NCI-H748 treated with DMSO at 0.1 percent for 48 hours (cell line): ENCODE measurements around the gene HOXA4.

Source experiments
- DNase-seq: peaks from one replicate; lab custom pipeline; 2025; lab: John Stamatoyannopoulos, UW

The HOXA4 gene

DNA sequence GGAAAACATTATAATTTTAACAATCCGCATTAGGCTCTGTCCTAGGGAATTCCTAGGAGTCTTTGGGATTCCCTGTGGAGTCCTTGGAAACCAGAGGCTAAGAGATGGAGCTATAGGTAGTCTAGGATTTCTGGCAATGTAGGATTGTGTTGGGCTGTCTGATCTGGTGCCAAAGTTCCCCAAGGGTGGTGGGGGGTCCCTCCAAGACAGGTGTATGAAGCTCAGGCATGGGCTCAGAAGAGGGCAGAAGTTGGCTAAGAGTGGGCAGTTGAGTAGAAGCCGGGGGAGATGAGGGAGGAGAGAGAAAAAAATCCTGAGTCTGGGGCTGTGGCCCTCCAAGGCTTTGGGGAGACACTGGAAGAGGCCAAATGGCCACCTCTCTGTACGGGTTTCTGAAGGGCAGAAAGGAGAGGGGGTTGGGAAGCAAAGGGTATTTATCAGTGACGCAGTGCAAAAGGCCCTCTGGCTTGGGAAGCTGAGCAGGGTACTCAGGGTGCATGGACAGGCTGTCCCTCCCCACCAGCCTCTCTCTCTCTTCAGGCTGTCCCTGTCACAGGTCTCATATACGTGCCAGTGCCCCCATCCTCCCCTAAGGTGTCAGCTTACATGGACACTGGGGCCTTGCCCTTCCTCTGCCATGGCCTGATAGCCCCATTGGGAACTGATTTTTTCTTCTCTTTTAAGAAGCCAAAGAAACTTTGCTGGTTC is 16.1 kb upstream of the HOXA4 start:
- DNase-seq, result no peak

DNA sequence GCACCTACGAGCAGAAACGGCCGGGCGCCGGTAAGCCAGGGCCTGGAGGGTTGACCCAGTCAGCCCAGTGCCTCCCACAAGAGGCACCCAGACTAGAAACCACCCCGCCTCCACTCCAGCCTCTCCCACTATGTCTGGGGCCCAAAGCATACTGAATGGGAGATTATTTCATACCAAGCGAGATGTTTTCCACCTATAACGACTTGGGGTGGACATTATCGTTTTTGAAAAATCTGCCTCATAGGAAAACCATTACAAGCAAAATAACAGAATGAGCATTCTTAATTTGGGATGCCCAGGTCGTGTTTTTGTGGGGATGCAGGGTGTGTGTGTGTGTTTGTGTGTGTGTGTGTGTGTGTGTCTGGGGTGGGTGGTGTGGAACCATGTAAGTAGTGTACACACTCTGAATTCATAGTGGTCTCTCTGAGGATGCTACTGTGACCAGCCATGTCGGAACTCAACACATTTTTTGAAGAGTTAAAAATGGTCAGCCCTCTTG is 15.4 kb upstream of the HOXA4 start:
- no peak for DNase-seq

DNA sequence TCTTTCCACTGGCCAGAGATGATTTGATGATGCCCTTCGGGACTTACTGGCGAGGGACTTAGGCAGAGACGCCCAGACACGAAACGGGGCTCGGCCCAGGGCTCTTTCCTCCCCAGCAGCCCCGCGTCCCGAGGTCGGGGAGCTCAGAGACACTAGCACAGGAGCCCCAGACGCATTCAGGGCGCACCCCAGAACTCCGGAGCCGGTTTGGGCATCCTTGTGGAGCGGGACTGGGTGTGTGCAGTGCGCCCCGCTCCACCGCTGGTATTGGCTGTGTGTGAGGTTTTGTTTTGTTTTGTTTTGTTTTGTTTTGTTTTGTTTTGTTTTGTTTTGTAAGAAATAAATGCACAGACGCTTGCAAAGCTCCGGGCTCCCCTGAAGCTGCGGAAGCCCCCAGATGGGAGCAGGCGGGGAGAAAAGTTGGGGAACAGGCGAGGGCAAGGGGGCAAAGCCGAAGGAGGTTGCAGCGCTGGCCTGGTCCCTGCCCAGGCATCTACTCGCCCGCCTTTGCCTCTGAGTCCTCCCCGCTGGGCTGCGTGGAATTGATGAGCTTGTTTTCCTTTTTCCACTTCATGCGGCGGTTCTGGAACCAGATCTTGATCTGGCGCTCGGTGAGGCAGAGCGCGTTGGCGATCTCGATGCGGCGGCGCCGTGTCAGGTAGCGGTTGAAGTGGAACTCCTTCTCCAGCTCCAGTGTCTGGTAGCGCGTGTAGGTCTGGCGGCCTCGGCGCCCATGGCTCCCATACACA is 14.8 kb upstream of the HOXA4 start:
- DNase-seq, result no peak

DNA sequence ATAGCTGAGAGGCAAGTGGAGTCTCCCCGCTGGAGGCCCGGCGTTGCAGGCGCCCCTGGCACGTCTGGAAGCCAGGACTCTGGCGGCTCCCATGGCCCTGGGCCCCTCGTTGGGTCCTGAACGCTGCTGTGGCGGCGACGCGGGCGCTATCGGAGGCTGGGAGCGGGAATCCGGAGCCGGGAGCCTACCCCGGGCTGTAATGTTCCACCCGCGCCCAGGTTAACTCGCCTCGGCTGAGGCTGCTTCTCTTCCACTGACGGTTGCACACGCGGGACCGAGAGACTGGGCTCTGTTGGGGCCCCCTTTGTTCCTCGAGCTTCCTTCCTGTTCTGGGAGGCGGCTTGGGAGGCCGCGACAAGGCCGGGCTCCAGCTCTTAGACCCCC is 14.2 kb upstream of the HOXA4 start:
- DNase-seq, result no peak

DNA sequence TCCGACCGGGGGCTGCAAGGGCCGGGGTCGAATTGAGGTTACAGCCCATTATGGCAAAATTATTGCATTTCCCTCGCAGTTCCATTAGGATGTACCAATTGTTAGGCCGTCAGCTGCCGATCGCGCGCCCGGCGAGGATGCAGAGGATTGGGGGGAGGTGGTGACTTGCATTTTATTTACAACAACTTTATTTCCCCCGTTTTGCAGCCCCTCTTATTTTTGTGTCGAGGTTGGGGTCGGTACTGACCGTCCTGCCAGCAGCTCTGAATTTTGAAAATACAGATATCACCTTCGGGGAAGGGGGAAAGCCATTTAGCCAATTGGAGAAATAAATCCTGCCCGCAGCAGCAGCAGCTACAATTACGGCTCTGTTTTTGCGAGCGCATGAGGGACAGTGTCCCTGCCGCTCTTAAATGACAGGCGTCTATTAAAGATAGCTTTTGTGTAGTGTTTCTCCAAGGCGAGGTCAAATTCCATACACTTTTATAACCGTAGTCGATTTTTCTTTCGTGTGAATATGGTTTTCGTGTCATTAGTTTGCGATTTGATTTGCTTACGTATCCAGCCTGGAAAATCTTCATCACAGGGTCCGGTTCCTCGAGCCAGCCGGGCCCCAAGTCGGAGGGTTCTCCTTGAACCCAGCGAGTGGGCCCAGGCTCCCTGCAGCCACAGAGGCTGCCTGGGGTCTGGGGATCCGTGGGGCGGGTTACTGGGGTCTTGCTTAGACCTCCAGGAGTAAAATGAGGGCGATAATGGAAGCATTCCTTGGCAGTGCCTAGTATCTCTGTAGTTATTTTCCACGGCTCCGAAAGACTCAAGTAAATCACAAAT is 13.6 kb upstream of the HOXA4 start:
- no peak for DNase-seq

DNA sequence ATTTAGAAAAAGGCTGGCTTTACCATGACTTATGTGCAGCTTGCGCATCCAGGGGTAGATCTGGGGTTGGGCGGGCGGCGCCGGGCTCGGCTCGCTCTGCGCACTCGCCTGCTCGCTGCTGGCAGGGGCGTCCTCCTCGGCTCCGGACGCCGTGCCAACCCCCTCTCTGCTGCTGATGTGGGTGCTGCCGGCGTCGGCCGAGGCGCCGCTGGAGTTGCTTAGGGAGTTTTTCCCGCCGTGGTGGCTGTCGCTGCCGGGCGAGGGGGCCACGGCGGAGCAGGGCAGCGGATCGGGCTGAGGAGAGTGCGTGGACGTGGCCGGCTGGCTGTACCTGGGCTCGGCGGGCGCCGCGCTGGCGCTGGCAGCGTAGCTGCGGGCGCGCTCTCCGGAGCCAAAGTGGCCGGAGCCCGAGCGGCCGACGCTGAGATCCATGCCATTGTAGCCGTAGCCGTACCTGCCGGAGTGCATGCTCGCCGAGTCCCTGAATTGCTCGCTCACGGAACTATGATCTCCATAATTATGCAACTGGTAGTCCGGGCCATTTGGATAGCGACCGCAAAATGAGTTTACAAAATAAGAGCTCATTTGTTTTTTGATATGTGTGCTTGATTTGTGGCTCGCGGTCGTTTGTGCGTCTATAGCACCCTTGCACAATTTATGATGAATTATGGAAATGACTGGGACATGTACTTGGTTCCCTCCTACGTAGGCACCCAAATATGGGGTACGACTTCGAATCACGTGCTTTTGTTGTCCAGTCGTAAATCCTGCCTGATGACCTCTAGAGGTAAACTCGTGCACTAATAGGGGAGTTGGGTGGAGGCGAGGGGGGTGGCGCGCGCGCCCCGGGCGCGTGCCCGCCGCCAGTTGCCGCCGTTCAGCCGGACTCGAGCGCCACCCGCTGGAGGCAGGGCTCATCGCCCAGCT is 12.7 kb upstream of the HOXA4 start, which contains the start of gene HOXA5:
Gene HOXA5, minus strand, starts transcription at position 659 of the 927 bp plus-strand sequence. Its CDS starts 74 bp downstream, at position 585.
- DNase-seq, result peak; percentile 81

DNA sequence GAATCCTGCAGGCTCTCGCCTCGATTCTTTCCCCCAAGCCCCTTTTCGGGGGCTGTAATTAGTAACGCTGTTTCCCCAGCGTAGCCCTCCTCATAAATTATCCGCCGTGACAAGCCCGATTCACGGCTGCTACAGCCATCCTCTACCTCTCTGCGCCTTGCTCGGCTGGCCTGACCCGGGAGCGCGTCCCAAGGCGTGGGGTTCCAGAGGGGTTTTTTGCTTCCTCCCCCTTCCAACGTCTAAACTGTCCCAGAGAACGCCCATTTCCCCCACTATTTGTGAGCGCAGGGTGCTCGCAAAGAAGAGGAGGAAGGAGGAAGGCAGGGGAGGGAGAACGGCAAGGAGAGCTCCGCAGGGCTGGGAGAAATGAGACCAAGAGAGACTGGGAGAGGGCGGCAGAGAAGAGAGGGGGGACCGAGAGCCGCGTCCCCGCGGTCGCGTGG is 12.0 kb upstream of the HOXA4 start:
- DNase-seq, result no peak

DNA sequence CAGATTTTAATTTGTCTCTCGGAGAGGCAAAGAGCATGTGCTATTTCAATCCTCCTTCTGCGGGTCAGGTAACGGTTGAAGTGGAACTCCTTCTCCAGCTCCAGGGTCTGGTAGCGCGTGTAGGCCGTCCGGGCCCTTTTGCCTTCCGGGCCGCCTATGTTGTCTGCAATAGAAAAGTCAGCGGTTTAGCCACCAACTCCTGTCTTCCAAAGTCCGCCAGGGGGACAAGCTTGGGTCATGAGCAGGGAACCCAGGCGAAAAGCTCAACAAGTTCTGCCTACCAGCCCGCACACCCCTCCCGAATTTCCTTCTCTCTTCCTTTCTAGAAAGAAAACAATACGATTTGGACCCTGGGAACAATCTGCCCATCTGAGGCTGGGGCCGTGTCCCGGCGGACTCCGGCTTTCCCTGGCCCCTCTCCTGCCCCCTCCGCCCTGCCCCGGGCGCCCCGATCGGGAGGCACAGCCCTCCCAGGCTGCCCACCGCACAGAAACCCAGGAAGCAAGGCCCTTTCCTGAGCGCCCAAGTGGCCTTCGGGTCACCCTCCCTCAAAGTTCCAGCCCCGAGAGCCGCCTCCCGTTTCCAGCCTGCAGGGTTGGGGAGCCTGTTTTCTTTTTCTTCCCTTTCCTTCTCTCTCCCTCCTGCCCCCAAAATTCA is 11.5 kb upstream of the HOXA4 start:
- DNase-seq, result no peak

DNA sequence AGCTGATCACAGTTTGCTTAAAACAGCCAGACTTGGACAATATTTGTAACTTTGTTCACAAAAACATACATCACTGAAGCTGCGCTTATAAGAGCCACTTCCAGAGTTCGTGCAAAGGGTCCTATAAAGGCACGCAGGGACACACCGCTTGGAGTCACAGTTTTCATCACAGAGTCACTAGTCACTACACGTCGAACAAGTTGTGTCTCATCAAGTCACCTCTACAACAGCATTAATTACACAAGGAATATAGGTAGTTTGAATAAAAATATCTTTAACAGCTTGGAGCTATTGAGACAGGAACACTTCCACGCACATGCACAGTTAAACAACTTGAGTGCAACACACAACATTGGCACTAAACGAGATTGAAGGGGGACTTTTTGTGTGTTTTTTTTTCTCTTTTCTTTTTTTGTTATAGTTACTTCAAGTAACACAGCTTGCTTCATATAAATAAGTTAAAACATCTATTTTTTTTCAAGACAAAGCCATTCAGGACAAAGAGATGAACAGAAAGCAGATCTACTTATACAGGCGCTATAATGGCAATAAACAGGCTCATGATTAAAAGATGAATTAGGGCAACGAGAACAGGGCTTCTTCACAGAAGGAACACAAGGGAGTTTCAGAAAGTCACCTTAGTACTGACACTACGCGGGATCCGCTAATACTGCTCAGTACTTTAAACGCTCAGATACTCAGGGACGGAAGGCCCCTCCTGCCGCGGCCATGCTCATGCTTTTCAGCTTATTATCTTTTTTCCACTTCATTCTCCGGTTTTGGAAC is 10.8 kb upstream of the HOXA4 start:
- DNase-seq, result no peak

DNA sequence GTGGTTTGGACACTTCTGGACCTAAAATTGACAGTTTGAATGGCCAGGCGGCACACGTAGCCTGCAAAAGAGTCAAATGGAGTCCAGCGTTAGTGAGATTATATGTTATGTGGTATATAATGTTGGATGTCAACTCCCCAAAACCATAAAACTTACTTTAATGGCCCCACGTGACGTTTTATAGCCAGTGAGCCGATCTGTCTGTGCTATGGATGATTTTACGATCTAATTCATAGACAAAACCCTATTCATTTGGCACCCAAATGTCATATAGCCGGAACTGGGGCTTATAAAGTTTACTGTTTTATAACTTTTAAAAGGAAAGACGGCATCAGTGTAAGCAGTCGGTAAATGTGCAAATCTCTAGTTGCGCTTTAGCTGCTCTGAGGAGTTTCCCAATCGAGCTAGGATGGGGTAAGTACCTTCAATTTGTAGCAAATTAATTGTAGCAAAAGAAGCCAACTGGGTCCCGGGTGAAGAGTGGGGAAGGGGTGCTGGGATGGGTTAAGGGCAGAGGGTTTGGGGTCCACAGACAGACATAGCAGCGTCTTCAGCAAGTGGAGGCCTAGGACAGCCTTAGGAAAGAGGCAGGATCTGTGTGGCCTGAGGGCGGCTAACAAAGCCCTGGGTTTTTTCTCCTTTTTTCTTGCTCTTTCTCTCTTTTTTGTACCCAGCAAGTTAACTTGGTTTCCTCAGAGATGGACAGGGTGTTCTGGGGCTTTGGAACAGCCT is 9.7 kb upstream of the HOXA4 start:
- no peak for DNase-seq

DNA sequence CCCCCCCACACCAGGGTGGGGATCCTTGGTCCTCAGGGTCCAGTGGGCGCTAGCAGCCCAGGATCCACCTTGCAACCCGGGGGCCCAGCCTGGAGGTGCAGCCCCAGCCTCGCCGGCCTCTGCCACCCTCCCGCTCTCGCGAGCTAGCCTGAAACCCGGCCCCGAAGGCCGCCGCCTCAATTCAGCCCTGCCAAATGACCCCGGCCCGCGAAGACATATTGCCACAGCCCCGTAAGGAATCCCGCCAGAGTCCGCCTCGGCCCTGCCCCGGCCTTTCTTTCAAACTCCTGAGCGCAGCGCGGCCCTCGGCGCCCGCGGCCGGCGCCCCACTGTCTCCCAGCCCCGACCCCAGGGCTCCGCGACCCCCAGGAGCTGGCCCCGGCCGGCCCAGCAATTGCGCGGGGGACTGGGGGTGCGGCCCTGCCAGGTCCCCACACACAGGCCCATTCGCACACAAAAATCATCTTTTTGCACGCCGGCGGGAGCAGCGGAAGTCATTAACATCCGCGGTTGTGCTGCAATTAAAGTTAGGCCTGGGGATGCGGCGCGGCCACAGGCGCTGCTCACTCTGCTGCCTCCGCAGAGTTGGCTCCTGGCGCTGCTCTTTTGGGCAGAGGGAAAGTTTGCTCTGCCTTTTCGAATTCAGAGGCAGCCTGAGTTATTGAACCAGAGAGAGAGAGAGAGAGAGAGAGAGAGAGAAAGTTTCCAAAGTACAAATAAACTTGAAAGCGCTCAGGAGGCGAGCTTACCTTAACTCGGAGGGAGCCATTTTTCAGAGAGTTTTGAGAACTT is 9.0 kb upstream of the HOXA4 start:
- no peak for DNase-seq

DNA sequence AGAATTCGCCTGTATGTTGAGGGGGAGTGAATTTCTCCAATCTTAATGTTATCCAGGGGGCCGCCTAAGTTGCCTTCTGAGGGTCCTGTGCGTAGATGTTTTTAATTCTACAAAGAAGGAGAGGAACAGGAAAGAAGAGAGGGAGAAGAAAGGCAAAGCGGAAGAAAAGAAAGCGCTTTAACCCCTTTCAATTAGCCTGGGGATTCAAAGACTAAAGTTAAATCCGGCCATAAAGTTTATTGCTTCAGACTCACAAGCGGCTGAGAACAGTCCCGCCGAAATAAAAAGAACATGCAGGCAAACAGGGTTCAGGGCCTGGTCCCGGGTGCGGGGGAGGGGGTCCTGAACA is 8.4 kb upstream of the HOXA4 start:
- no peak for DNase-seq

DNA sequence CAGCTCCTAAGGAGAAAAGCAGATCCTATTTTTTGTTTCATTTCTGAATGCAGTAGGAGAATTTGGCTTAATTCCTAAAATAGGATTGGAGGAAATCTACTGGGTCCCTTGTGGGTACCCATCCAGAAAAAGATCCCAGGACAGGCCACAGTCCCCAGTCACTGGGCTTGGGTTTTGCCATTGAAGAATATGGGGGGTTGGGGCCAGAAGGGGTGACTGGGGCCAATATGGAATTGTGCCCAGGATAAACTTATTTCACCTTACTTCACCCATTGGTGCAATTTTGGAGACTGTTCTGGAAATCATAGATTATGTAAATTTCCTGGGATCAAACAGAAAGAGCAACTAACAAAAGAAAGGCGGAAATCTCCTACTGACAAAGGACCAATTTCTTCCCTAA is 7.9 kb upstream of the HOXA4 start:
- no peak for DNase-seq

DNA sequence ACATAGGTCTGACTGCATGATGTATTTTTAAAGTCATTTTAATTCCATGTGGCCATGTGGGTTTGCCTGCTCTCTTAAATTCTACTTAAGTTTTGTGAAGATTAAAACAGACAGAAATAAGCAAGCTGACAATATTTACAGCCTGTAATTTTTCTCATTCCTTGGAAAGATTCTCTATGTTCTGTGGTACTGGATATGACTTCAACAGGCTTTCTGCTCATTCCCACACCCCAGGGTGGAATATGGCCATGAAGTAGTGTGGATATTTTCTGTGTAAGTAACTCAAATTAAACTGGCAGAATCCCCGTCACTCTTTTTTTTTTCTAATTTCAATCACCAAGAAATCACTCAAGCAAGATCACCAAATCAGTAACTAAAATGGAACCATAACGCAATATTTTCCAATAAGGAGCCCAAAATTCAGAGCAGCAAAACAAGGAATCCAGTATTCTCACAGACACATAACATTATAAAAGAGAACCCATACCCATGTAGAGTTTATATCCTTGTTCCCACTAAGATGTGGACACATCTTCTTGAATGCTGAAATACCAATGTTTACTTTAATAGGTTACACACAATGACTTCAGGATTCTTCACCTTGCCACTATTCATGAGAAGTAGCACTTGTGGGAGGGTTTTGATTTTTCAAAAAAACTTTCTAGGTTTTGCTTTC is 7.2 kb upstream of the HOXA4 start:
- no peak for DNase-seq

DNA sequence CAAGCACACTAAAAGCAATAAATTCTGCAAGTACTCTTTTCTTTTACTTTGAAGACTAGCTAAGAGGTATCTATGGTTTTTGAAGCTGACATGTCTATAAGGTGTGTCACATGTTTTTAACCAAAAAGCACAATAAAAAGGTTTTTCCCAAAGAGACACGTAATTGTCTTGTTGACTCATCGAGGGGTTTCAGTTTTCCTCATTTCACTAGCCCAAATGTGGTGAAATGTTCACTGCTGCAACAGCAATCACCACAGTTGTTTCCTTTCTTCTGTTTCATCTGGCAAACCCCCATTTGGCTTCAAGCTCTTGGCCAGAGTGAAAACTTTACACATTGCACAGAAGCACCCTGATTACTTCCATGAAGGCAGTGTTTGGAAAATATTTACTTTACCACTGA is 3.8 kb upstream of the HOXA4 start:
- no peak for DNase-seq

DNA sequence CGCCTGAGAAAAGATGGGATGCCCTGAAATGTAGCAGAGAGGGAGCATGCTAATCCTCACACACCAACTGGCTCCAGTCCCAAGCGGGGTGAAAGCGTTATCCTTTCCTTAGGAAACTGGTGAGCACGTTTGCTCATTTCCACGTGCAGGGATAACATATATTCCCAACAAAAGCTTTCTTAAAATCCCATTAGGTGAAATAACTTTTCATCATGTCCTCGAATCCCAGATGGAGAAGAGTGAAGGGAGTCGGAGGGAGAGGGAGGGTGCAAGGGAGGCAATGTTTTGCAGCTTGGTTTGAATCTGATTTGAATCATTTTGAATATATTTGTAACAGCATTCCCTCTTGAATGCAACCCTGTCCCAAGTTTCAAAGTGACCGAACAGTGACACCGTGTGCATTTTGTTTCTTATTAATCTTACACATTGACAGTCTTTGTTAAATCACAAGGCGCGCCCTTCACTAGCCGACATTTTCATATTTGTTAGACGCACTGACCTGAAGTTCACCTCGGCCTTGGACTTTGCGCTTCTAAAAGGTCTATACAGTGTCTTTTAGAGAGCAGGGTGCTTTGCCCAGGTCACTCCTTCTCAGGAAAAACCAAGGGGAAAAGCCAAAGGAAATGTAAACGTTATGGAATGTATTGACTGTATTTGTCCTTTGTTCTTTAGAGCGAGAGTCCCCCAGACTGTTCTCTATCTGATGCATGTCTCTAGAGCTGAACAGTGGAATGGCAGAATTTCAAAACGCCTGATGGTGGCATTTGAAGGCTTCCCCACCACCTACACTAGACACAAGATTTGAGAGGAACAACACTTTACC is 3.1 kb upstream of the HOXA4 start:
- DNase-seq, result no peak

DNA sequence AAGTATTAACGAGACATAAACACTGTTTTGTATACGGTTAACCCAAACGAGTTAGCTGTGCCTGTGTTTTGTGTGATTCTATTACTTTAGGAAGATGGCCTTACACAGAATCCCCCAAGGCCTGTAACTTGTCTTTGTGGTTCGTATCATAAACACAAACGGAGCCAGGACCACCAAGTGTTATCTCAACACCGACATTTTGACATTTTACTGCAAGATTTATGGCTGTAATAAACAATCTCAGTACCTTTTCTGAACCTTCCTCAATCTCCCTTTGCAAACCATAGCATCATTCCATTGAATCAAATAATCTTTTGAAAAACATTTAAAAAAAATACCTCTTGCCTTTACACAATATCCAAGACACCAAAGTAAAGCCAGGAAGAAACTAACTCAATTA is 2.4 kb upstream of the HOXA4 start:
- DNase-seq, result no peak
